HG02970 (cell line): ENCODE measurements around the gene OSBPL5.

ENCODE experiments used
- ATAC-seq: cut with Tn5 transposase; IDR thresholded peaks from one replicate; pipeline ENCODE4 v1.9.1; 2021; ENCODE audit warnings: mild to moderate bottlenecking, moderate library complexity, moderate number of reproducible peaks; ENCODE audit not compliant: unreplicated experiment, low FRiP score

OSBPL5 gene

GRCh38 chr11:3197878-3198528 is 32.9 kb upstream of the OSBPL5 start:
- no peak for ATAC-seq

DNA sequence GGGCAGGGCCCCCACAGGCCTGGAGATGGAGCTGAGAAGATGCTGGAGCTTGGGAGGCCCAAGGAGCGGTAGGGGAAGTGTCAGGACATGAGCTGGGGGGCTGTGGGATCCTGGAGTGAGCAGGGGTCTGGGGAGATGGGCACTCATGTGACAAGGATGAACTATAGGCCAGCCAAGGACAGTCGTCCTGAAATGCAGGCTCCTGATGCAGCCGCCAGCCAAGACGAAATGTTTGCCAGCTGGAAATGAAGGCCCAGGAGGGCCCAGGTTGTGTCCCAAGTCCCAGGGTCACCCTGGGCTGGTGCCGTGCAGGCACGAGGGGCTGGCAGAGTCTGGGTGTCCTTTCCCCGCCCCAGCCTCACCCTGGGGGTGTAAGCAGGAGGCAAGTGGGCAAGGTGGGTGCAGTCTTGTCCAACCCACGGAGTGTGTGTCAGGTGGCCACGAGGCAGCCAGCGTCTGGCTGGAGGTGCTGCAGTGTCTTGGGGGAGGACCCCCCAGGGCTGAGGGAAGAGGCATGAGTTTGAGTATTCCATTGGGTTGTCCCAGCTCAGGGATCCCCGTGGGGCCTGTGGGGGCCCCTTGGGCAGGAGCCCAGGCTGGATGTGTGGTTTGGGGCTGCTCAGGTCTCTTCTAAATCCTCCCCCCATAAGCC is 32.1 kb upstream of the OSBPL5 start:
- ATAC-seq, result no peak

DNA sequence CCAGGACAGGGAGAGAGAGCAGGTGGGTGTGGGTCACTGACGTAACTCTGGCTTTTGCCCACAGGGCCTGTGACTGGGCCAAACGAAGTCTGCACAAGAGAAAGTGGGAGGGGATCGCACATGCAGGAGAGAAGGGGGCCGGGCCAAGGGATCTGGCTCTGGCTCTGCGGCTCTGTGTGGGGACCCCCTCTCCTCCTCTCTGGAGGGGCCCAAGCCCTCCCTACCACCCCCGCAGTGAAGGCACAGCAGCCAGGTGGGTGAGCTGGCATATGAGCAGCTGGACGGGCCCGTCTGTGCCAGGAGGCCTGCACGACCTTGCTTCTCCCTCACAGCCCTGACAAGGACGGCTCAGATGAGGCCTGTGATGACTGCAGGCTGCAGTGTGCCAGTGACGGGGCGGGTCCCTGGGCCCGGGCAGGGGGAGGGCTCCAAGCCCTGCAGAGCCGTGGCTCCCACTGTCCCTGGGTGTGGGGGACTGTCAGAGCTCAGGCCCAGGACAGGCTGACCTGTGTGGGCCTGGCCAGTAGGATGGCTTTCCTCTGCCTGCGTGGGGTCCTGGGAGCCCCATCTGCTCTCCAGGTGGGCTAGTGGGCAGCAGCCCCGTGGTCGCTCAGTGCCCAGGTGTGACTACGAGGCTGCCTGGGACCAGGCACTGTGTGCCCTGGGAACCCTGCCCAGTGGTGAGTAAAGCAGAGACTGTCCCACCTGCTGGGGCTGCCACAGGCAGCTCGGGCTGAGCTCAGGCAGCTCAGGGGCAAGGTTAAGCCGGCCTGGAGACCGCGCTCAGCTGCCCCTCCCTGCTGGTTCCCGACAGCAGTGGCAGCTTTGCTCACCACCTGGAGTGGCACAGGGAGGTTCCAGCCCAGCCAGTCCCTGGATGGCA is 31.3 kb upstream of the OSBPL5 start:
- no peak for ATAC-seq

DNA sequence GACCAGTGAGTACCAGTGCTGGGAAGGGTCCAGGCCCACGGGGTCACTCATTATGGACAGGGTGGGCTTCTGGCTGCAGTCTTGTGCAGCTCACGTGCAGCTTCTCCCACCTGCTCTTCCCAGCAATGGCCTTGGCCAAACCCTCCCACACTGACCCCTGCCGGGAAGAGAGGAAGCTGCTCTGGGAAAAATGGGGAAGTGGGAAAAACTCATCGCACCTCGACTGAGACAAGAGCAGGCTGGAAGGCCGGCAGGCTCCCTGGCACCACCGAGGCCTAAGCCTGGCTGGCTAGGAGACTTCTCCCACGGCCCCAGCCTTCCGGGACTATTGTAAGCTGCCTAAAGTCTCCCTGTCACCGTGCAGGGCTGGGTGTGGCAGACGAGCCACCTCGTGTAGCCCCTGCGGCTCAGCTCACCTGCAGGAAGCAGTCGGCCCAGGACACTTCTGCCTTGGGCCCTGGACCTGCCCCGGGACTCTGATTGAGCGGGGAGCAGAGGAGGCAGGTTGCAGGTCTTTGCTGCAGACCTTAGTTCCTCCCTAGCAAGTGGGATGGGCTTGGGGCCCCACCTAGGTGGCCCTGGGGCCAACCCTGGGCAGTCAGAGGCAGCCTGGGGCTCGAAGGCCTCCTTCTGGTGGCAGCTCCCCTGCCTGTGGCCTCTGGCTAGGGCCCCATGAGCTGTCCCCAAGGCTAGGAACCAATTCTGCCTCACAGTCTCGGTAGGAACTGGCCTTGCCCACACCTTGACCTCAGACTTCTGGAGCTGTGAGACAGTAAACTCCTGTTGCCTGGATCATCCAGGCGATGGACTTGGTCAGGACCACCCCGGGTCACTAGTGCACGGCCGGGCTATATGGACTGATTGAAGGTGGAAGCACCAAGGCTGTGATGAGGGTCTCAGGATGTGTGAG is 30.4 kb upstream of the OSBPL5 start:
- no peak for ATAC-seq

GRCh38 chr11:3194016-3194816 is 29.1 kb upstream of the OSBPL5 start:
- ATAC-seq, result no peak

DNA sequence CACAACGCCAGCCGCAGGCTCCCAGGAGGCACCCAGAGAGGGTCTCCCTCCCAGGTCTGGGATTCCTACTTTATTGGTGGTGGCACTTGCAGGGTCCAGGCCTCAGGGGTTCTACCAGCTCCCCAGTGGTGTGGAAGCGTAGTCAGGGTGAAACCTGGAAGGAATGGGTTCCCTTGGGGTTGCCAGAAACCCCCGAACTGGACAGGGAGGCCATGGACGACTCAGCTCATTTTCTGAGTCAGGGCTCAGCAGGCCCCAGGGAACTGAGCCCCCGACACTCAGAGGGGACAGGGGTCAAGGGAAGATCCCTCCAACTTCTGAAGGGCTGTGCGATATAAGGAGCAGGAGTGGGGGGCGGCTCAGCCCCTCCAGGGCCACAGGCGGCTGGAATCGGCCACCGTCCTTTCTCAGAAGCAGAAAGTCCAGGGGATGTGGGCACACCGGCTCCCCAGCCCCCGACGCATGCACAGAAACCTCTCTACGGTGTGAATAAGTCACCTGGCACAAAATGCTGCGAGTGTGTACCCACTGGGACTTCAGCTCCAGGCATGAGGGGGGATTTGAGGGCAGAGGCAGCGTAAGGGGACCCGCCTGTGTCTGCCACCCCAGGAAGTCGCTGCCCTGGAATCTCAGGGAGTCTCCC is 28.4 kb upstream of the OSBPL5 start:
- ATAC-seq, result no peak

- no peak for ATAC-seq
Observed at GRCh38 chr11:3192511-3193372, 27.6 kb upstream of the OSBPL5 start.

DNA sequence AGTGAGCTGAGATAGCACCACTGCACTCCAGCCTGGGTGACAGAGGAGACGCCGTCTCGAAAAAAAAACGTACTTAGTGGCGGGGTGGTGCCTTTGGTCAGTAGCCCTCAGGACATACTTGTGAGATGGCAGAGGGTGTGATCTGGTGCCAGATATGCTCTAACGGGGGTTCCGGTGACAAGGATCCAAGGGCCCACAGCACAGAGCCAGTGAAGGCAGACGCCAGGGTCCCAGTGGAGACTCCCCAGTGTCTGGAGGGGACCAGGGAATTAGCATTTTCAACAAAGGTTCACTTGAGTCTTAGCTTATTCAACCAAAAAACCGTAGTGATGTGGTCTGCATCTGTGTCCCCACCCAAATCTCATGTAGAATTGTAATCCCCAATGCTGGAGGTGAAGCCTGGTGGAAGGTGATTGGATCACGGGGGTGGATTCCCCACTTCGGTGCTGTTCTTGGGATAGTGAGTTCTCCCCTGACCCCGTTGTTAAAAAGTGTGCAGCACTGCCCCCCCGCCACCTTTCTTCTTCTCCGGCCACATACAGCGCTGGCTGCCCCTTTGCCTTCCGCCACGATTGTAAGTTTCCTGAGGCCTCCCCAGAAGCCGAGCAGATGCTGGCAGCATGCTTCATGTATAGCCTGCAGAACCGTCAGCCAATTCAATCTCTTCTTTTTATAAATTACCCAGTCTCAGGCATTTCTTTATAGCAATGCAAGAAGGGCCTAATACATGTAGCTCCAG is 26.6 kb upstream of the OSBPL5 start:
- ATAC-seq, result no peak

- ATAC-seq, result no peak
Observed at GRCh38 chr11:3190600-3190999, 25.5 kb upstream of the OSBPL5 start.

DNA sequence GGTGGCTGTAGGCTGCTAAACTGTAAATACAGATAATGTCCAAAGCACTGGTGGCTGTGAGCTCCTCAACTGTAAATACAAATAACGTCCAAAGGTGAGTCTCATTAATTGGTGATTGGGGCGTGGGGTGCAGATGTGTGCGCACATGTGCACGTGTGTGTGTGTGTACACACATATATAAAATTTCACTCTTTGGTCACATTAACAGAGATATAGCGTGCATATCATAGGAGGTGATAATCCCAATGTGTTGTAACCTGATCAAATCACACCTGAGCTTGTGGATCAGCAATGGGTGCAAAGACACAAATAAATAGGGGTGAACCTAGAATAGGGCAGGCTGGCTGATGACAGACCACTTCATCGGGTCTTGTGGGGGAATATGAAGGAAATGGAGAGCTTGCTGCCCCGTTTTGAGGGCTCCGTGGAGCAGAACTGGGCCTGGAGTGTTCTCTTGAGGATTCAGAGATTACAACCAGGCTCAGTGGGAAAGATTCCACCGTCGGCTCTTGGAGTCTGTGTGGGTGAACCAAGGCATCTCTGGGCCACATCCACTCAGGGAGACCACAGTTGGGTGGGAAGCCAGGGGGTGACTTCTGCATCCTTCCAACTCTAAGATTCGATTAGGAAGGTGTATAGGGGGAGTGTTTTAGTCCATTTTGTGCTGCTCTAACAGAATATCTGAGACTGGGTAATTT is 24.9 kb upstream of the OSBPL5 start:
- ATAC-seq, result no peak

- ATAC-seq, result no peak
Observed at GRCh38 chr11:3189196-3189843, 24.2 kb upstream of the OSBPL5 start.

DNA sequence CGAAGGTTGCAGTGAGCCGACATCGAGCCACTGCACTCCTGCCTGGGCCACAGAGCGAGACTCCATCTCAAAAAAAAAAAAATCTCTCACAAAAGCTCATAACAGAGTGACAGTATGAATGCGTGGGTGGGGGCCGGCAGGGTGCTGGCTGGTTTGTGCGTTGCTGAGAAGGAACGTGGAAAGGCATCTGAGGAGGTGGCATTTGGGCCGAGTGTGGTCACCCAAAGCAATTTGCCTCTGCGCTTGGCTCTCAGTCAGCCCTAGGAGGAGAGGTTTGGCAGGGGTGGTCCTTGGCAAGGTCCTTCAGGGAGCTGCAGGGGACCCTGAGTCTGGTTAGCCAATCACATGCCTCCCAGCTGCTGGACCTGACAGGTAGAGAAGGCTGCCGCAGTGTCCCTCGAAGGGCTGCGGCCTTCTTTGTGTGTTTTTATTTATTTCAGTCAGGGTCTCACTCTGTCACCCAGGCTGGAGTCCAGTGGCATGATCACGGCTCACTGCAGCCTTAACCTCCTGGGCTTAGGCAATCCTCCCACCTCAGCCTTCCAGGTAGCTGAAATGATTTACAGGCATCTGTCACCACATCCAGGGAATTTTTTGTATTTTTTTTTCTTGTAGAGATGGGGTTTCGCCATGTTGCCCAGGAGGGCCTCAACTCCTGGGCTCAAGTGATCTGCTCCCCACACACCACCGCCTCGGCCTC is 23.5 kb upstream of the OSBPL5 start:
- no peak for ATAC-seq

DNA sequence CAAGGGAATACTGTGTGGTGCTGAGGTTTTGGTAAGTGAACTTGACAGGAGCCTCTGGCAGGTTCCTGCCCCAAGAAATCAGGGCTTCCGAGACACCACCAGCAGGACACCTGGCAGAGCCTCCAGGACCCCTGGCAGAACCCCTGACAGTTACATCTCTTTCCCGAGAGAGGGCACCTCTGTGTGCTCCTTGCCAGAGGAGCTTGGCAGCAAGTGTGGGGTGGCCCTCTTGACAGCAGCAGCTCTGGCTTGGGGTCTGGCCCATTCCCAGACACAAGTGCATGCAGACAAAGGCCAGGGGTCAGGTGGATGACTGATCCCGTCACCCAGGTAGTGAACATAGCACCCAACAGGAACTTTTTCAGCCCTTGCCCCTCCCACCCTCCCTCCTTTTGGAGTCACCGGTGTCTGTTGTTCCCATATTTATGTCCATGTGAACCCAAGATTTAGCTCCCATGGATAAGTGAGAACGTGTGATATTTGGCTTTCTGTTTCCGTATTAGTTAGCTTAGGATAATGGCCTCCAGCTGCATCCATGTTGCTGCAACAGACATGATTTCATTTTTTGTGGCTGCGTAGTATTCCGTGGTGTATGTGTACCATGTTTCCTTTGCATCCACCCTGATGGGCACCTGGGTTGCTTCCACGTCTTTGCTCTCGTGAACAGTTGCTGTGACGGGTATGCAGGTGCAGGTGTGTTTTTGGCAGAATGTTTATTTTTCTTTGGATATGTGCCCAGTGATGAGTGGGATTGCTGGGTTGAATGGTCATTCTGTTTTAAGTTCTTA is 21.2 kb upstream of the OSBPL5 start:
- ATAC-seq, result no peak

DNA sequence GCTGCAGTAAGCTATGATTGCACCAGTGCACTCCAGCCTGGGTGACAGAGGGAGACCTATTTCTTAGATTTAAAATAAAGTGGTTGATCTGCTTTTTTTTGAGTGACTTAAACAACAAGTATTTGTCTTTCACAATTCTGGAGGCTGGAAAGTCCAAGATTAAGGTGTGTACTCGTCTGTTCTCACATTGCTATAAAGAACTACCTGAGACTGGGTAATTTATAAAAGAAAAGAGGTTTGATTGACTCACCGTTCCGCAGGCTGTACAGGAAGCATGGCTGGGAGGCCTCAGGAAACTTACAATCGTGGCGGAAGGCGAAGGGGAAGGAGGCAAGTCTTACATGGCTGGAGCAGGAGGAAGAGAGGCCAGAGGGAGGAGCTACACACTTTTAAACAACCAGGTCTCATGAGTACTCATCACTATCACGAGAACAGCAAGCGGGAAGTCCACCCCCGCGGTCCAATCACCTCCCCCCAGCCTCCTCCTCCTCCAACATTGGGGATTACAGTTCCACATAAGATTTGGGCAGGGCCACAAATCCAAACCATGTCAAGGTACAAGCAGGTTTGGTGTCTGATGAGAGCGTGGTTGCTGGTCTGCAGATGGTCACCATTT is 19.7 kb upstream of the OSBPL5 start:
- ATAC-seq, result no peak

DNA sequence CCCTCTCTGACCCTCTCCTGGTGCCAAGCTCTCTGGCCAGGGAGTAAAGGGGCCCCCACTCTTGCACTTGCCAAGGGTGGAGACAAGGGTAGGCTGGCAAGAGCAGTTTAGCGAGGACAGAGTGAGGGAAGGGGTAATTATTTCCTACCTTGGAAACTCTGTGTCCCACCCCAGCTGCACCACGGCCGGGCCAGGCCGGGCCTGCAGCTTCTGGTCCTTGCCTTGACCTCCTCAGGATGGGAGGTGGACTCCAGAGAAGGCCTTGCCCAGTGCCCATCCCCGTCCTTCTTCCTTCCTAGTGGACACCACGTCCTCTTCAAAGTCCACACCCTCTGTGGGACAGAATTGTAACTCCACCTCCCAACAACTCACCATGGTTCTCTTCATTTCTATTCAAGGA is 18.4 kb upstream of the OSBPL5 start:
- no peak for ATAC-seq
